ENCODE measurements around the gene PTGDR2.

DNA sequence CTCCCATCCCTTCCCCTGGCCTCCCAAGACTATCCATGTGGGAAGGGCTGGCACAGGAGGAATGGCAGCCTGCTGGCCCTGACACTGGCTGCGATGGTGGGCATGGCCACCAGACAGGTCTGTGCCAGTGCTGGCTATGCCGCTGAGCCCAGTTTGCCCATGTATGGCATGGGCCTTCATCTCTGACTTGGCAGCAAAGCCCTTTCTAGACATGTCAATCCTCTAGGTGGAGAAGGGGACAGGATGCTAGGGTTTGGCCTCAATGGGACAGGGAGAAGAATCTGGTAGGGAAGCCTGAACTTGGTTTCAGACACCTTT lies 20.4 kb upstream of the PTGDR2 start:
- TF ChIP-seq CTCF (IDR thresholded peaks at IDR 0.05): no peak
- no peak for TF ChIP-seq POLR2A (IDR thresholded peaks at IDR 0.05)

All from gastroesophageal sphincter (tissue), 3 donors.